ENCODE results near the gene POP4.

Gene POP4

GRCh38 chr19:29629836-29630534, 23.9 kb downstream of the POP4 start:
- no peak for DNase-seq (ENCODE audit: low read depth in 3 of 3)

- no peak for DNase-seq (ENCODE audit: low read depth in 3 of 3)
Observed at GRCh38 chr19:29630655-29631054, 24.6 kb downstream of the POP4 start.

- no peak for DNase-seq (ENCODE audit: low read depth in 3 of 3)
Observed at GRCh38 chr19:29631450-29631849, 25.4 kb downstream of the POP4 start.

- DNase-seq (ENCODE audit: low read depth in 3 of 3), result no peak
Observed at GRCh38 chr19:29634002-29634401, 27.9 kb downstream of the POP4 start.

DNA sequence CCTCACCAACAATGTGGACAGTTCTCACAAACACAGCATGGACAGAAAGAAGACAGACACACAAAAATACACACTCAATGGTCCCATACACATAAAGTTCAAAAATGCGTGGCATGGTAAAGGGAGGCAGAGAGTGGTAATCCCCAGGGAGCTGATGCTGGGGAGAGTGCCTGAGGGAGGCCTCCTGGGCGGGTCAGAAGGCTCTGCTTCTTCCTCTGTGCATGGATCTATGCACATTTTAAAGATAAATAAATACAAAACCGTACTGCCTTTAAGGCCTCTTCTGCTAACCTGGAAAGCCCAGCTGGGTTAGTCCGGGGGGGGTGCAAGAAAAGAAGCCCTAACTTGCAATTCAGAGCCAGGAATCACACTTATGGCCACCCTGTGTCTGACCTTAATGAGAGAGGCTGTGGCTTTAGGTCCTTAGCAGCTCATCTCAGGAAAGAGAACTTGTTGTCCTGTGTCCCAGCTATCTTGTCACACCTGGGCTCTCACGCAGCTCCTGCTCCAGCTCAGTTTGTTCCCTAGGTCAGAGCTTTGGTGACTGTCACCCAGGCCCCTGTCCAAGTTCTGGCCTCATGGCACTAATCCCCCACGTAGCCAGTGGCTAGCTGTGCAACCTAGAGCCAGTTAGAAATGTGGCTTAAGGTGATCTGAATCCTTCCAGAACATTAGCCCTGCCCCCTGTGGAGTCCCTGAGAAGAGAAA, 28.5 kb downstream of the POP4 start:
- no peak for DNase-seq (ENCODE audit: low read depth in 3 of 3)

DNA sequence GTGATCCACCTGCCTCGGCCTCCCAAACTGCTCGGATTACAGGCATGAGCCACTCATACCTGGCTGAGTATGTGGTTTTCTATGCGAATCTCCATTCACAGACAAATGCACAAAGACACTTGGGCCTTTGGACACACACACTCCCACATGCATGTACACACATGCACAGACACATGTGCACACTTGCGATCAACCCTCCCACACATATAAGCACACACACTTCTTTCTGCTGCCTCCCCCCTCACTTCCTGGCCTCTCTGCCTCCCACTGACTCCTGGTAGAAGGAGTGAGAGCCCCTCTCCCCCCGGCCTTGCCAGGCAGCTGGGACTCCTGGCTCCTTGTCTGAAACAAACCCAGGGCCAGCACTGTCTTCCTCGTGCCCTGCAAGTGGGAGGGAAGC, 29.9 kb downstream of the POP4 start:
- no peak for DNase-seq (ENCODE audit: low read depth in 3 of 3)

DNA sequence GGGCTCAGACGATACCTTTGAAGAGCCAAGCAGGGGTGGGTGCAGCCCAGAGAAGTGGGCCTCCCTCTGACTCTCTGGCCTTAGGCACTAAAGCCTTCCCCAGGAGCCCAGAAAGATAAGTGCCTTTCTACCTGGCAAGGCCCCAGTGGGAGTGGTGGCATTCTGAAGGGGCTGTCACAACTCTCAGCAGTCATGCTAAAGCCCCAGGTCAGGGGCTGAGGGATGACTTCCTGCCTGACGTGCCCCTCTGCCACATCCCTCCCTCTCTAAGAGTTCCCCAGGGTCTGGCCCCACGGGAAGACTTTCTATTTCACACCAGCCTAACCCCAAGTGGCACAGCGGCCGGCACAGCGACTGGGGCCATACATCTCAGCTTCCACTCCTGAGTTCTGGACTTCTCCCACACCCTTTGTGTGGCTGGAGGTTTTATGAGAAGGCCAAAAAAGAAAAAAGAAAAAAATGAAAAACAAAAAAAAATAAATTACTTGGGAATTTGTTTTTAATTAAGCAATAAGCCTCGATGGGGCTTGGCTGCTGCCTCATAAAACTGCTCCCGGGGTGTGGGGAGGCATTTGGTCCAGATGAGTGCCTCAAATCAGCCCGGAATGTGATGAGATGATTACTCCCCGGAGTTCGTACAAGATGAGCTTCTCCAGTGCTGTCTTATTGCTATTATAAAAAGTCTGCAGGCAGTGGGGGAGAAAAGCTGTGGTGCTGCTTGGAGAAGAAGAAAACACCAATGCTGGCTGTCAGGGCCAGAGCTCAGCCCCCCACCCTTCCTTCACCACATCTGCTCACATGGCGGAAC, 30.7 kb downstream of the POP4 start:
- DNase-seq (ENCODE audit: low read depth in 3 of 3), result no peak

DNA sequence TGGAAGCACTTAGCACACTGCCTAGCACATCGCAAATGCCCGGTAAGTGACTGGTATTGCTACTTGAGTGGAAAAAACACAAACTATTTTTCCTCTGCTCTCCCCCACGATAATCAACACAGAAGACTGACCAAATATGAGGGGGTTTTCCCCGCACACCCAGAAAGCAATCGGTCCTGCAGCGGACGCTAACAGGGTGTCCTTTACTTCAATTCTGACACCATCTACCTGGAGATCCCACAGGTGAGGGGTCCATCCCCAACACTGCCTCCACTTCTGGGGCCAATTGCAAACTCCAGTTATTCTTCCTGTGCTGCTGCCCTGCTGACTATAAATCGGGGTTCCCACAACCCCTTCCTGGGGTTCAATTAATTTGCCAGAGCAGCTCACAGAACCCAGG, 33.0 kb downstream of the POP4 start:
- DNase-seq (ENCODE audit: low read depth in 3 of 3), result no peak

DNA sequence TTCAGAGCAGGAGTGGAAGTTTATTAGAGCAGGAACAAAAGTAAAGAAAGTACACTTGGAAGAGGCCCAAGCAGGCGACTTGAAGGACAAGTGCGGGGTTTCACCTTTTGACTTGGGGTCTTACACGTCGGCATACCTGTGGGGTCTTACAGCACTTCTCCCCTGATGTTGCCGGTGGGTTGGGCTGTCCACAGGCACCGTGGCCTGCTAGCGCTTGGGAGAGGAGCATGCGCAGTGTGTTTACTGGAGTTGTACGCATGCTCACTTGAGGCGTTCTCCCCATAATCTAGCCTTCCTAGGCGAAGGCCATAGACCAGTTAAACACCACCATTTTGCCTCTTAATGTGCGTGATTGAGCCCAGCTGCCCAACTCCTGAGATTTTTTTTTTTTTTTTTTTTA, 34.1 kb downstream of the POP4 start:
- DNase-seq (ENCODE audit: low read depth in 3 of 3), result no peak

- no peak for DNase-seq (ENCODE audit: low read depth in 3 of 3)
Observed at GRCh38 chr19:29641597-29641996, 35.5 kb downstream of the POP4 start.

- DNase-seq (ENCODE audit: low read depth in 3 of 3), result no peak
Observed at GRCh38 chr19:29643361-29643935, 37.4 kb downstream of the POP4 start.

- no peak for DNase-seq (ENCODE audit: low read depth in 3 of 3)
Observed at GRCh38 chr19:29644210-29644609, 38.1 kb downstream of the POP4 start.

GRCh38 chr19:29645491-29645867, 39.4 kb downstream of the POP4 start:
- no peak for DNase-seq (ENCODE audit: low read depth in 3 of 3)

GRCh38 chr19:29645911-29646310, 39.8 kb downstream of the POP4 start:
- no peak for DNase-seq (ENCODE audit: low read depth in 3 of 3)

GRCh38 chr19:29650772-29651387, 44.8 kb downstream of the POP4 start:
- DNase-seq (ENCODE audit: low read depth in 3 of 3), result no peak

- DNase-seq (ENCODE audit: low read depth in 3 of 3), result no peak
Observed at GRCh38 chr19:29651622-29652394, 45.7 kb downstream of the POP4 start.

DNA sequence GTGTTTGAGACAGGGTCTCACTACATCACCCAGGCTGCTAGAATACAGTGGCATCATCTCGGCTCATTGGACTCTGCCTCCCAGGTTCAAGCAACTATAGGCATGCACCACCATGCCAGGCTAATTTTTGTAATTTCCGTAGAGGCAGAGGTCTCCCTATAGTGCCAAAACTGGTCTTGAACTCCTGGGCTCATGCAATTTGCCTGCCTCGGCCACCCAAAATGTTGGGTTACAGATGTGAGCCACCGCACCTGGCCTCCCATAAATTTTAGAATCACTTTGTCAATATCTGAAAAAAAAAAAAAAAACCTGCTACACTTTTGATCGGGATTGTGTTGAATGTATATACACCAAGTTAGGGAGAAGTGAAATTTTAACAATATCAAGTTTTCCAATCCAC, 47.3 kb downstream of the POP4 start:
- no peak for DNase-seq (ENCODE audit: low read depth in 3 of 3)

- no peak for DNase-seq (ENCODE audit: low read depth in 3 of 3)
Observed at GRCh38 chr19:29655648-29656335, 49.7 kb downstream of the POP4 start.

DNA sequence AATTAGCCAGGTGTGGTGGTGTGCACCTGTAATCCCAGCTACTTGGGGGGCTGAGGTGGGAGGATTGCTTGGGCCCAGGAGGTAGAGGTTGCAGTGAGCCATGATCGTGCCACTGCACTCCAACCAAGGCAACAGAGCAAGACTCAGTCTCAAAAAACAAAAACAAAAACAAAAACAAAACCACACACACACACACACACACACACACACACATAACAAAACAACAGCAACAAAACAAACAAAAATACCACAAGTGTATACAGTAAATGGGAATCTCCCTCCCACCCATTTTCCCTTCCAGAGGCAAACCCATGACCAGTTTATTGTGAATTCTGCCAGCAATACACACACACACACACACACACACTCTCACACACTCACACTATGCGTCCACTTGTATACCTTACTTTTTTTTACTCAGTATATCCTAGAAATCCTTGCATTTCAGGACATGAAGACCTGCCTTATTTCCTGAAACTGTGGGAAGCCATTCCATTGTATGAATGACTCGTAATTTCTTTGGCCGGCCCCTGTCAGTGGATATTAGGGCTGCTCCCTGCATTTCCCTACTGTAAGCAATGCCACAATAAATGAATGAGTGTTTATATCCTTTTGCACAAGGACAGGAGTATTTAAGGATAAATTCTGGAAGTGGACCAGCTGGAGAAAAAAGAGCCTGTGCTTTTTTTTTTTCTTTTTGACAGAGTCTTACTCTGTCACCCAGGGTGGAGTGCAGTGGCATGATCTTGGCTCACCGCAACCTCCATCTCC, 52.3 kb downstream of the POP4 start:
- DNase-seq (ENCODE audit: low read depth in 3 of 3), result no peak

- no peak for DNase-seq (ENCODE audit: low read depth in 3 of 3)
Observed at GRCh38 chr19:29660835-29661234, 54.8 kb downstream of the POP4 start.

Measured in stimulated activated CD4-positive, alpha-beta T cell treated with anti-CD3 and anti-CD28 coated beads, TNF-alpha, amount 100 ng/mL, for 48 hours (primary cell).